GM18505 (cell line): ENCODE results near the gene RNF7.

ENCODE experiments used
- ATAC-seq: cut with Tn5 transposase; IDR thresholded peaks from one replicate; pipeline ENCODE4 v1.9.1; 2021; ENCODE audit not compliant: unreplicated experiment
- POLR2A ChIP-seq: IDR thresholded peaks from 4 replicates; pipeline ENCODE4 v1.6.1; 2011; ENCODE audit warnings: borderline replicate concordance; ENCODE audit not compliant: insufficient read depth, insufficient read length; ENCODE audit errors: extremely low read depth

The RNF7 gene

GRCh38 chr3:141763088-141763750, 25.1 kb downstream of the RNF7 start, which contains the start of gene GRK7:
Gene GRK7 (plus strand): TSS chr3:141763408. CDS start chr3:141778285, 14,877 bp downstream.
- no peak for TF ChIP-seq POLR2A
- no peak for ATAC-seq

DNA sequence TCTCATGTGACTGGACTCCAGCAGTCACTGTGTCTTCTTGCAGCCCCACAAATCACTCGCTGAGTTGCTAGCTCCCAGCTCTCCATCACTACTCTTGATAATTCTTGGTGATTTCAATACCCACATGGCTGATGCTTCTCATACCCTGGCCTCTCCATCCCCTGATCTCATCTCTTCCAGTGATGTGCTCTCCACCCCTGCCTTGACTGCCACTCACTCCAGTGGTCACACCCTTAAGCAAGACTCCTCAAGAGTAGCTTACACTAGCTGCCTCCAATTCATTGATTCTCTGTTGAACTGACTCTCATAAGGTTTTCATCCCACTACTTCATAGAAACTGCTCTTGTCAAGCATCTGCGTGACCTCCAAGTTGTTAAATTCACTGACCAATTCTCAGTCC, 25.9 kb downstream of the RNF7 start:
- TF ChIP-seq POLR2A = no peak
- no peak for ATAC-seq

DNA sequence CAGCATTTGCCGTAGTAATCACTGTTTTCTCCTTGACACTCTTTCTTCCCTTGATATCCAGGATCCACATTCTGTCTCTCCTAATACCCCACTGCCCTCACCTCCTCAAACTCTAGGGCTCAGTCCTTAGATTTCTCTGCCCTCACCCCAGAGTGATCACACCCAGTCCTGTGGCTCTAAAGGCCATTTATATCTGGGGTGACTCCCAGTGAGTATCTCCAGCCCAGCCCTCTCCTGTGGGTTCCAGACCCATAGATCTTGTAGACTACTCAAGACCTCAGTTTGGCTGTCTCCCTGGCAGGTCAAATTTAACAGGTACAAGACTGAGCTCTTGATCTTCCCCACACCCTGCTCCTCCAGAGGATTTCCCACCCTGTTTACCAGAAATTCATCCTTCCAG, 26.4 kb downstream of the RNF7 start:
- no peak for ATAC-seq
- no peak for TF ChIP-seq POLR2A

DNA sequence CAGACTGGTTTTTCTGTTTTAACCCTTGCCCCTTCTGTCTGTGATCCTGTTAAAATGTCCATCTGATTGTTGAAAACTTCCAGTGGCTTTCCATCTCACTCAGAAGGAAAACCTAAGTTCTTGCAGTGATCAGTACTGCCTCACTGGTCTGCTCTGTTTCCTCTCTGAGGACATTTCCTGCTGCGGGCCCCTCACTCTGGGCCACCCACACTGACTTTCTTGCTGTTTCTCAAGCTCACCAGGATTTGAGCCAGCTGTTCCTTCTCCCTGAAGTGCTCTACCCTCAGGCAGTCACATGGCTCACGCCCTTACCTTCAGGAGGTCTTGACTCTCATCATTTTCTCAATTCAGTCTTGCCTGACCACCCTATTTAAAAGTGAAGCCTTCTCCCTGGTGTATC, 26.9 kb downstream of the RNF7 start:
- TF ChIP-seq POLR2A = no peak

DNA sequence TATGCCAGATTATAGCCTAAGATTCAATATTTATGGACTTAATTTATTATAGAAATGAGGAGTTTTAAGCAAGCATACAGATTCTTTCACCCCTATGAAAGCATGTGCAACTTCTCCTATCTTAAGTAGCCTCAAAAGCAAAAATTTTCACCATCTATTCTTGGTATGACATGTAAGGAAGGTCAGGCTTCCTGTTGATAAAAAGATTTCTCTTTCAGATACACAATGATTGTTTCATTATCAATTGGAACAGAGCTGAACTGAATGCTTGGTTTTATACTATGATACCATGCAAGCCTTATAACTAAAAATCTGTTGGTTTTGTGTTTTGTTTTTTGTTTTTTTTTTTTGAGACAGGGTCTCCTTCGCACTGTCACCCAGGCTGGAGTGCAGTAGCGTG, 29.0 kb downstream of the RNF7 start:
- TF ChIP-seq POLR2A = no peak
- no peak for ATAC-seq

More for the DNA sequence above, 26.9 kb downstream of the RNF7 start:
- ATAC-seq = no peak

DNA sequence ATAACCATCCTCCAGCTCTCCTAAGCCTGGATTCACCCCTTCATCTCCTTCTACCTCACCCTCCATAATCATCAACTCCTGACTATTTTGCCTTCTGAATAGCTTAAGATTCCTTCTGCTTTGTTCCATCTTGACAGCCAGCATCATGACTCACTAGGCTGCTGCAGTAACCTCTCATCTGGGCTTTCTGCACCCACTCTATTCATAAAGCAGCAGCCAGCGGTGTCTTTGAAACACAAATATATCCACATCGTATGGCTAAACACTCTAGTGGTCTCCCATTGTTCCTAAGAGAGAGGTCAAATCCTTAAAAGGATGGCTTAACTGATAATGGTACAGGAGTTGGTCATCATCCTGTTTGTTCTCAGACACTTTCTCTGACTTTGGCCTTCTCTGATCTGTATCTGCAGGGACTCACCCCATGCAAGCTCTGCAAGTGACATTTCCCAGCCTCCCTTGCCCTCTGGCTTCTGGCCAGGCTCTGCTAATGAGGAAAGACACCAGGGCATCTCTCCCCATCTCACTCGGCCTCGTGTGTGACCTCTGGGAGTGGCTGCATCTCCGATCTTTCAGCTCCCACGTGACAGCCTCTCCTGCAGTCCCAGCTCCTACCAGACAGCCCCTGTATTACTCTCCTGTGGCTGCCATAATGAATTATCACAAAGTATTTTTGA, 31.3 kb downstream of the RNF7 start:
- no peak for ATAC-seq
- no peak for TF ChIP-seq POLR2A

DNA sequence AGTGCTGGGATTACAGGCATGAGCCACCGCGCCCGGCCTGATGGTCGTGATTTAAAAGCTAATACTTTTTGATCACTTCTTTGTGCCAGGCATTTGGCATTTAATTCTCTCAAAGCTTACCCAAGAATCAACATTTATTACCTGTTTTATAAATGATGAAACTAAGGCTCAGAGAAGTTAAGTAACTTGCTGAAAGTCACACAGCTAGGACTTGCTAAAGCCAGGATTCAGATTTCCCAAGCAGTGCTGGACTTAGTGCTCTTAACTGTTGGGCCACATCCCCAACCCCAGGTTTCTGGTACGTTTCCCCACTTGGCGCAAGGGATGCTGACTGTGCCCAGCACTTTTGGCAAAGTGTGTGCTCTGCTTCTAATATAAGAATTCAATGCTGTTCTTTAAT, 35.6 kb downstream of the RNF7 start:
- no peak for TF ChIP-seq POLR2A
- no peak for ATAC-seq

- TF ChIP-seq POLR2A = no peak
- no peak for ATAC-seq
These were observed 38.3 kb downstream of the RNF7 start for GRCh38 chr3:141776376-141776775.

DNA sequence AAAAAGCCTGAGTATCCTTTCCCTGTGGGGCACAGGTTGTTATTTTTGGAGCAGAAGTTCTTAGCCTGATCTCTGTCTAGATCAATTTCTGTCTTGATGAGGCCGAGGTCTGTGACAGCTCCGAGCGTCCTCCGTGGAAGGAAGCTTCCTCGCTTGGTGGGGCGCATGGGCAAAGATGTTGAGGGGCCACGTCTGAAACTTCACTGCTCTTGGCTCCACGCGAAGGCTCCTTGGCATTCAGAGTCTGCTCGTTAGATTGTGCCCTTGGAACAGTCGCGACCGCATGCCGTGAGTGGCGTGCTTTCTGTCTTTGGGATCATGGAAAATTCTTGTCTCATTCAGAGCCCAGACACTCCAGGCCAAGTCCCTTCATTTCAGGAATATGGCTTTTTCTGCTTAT, 38.8 kb downstream of the RNF7 start:
- no peak for ATAC-seq
- TF ChIP-seq POLR2A = no peak

- no peak for ATAC-seq
- TF ChIP-seq POLR2A = no peak
These were observed 40.1 kb downstream of the RNF7 start for GRCh38 chr3:141777957-141778813.

- TF ChIP-seq POLR2A = no peak
- no peak for ATAC-seq
These were observed 41.6 kb downstream of the RNF7 start for GRCh38 chr3:141779667-141780066.

GRCh38 chr3:141782386-141782932, 44.4 kb downstream of the RNF7 start:
- no peak for TF ChIP-seq POLR2A
- no peak for ATAC-seq

DNA sequence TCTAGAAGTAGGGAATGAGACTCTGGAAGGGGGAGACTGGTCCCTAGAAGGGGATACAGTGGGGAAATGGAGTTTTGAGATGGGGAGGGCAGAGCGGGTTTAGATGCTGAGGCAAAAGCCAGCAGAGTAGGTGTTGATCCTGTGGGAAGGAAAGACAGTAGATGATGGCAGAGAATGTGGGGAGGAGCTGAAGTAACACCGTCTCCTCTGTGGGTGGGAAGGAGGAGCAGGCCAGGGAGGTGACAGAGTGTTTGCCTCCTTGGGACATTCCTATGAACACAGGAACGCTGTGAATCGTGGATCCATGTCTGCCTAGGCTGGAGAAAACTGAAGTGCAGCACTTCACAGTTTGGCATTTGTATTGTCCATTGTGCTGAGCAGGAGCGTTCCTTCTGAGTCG, 45.5 kb downstream of the RNF7 start:
- TF ChIP-seq POLR2A = no peak
- no peak for ATAC-seq
